ENCODE measurements around the gene CELF4.

The CELF4 gene

GRCh38 chr18:37426586-37426985, 139.0 kb downstream of the CELF4 start:
- TF ChIP-seq CEBPB (IDR thresholded peaks at IDR 0.05) (no peak), TCF12 (IDR thresholded peaks at IDR 0.05; ENCODE audit: low read depth) (no peak), TEAD4 (IDR thresholded peaks at IDR 0.05) (no peak), FOXM1 (IDR thresholded peaks at IDR 0.05; ENCODE audit: borderline replicate concordance, low read depth) (no peak), CREB1 (IDR thresholded peaks at IDR 0.05; ENCODE audit: low read depth) (no peak), RAD21 (IDR thresholded peaks at IDR 0.05; ENCODE audit: low read depth) (no peak), REST (IDR thresholded peaks at IDR 0.05; ENCODE audit: low read depth) (no peak), USF1 (IDR thresholded peaks at IDR 0.05) (no peak), EGR1 (IDR thresholded peaks at IDR 0.05) (no peak), MAX (IDR thresholded peaks at IDR 0.05) (no peak), YY1 (IDR thresholded peaks at IDR 0.05; ENCODE audit: low read depth) (no peak), ZBTB7A (IDR thresholded peaks at IDR 0.05; ENCODE audit: low read depth) (no peak), TAF1 (IDR thresholded peaks at IDR 0.05; ENCODE audit: low read depth) (no peak)

- TF ChIP-seq FOXM1 (IDR thresholded peaks at IDR 0.05; ENCODE audit: borderline replicate concordance, low read depth) (no peak), TAF1 (IDR thresholded peaks at IDR 0.05; ENCODE audit: low read depth) (no peak), CEBPB (IDR thresholded peaks at IDR 0.05) (no peak)
Observed at GRCh38 chr18:37425222-37425621, 140.4 kb downstream of the CELF4 start.

- TF ChIP-seq YY1 (IDR thresholded peaks at IDR 0.05; ENCODE audit: low read depth): no peak
- no peak for TF ChIP-seq ZBTB7A (IDR thresholded peaks at IDR 0.05; ENCODE audit: low read depth)
- no peak for TF ChIP-seq USF1 (IDR thresholded peaks at IDR 0.05)
- no peak for TF ChIP-seq MAX (IDR thresholded peaks at IDR 0.05)
- TF ChIP-seq TCF12 (IDR thresholded peaks at IDR 0.05; ENCODE audit: low read depth): no peak
- no peak for TF ChIP-seq CEBPB (IDR thresholded peaks at IDR 0.05)
- TF ChIP-seq NFIC (IDR thresholded peaks at IDR 0.05): no peak
Observed at GRCh38 chr18:37424507-37424906, 141.1 kb downstream of the CELF4 start.

- TF ChIP-seq NFIC (IDR thresholded peaks at IDR 0.05) (no peak), TAF1 (IDR thresholded peaks at IDR 0.05; ENCODE audit: low read depth) (no peak), ZBTB7A (IDR thresholded peaks at IDR 0.05; ENCODE audit: low read depth) (no peak), TEAD4 (IDR thresholded peaks at IDR 0.05) (no peak), TCF12 (IDR thresholded peaks at IDR 0.05; ENCODE audit: low read depth) (no peak), EP300 (IDR thresholded peaks at IDR 0.05; ENCODE audit: borderline replicate concordance) (no peak), MAX (IDR thresholded peaks at IDR 0.05) (no peak), FOXM1 (IDR thresholded peaks at IDR 0.05; ENCODE audit: borderline replicate concordance, low read depth) (no peak), USF1 (IDR thresholded peaks at IDR 0.05) (no peak), EGR1 (IDR thresholded peaks at IDR 0.05) (no peak), CEBPB (IDR thresholded peaks at IDR 0.05) (no peak), YY1 (IDR thresholded peaks at IDR 0.05; ENCODE audit: low read depth) (no peak), REST (IDR thresholded peaks at IDR 0.05; ENCODE audit: low read depth) (no peak), RAD21 (IDR thresholded peaks at IDR 0.05; ENCODE audit: low read depth) (no peak)
Observed at GRCh38 chr18:37422596-37422995, 143.0 kb downstream of the CELF4 start.

- TF ChIP-seq TAF1 (IDR thresholded peaks at IDR 0.05; ENCODE audit: low read depth): no peak
Observed at GRCh38 chr18:37422116-37422515, 143.5 kb downstream of the CELF4 start.

- no peak for TF ChIP-seq CREB1 (IDR thresholded peaks at IDR 0.05; ENCODE audit: low read depth)
- TF ChIP-seq EP300 (IDR thresholded peaks at IDR 0.05; ENCODE audit: borderline replicate concordance): no peak
- no peak for TF ChIP-seq TCF12 (IDR thresholded peaks at IDR 0.05; ENCODE audit: low read depth)
- TF ChIP-seq EGR1 (IDR thresholded peaks at IDR 0.05): no peak
- TF ChIP-seq YY1 (IDR thresholded peaks at IDR 0.05; ENCODE audit: low read depth): no peak
- TF ChIP-seq RAD21 (IDR thresholded peaks at IDR 0.05; ENCODE audit: low read depth): no peak
- no peak for TF ChIP-seq TAF1 (IDR thresholded peaks at IDR 0.05; ENCODE audit: low read depth)
- TF ChIP-seq REST (IDR thresholded peaks at IDR 0.05; ENCODE audit: low read depth): no peak
- no peak for TF ChIP-seq MAX (IDR thresholded peaks at IDR 0.05)
- no peak for TF ChIP-seq FOXM1 (IDR thresholded peaks at IDR 0.05; ENCODE audit: borderline replicate concordance, low read depth)
- no peak for TF ChIP-seq NFIC (IDR thresholded peaks at IDR 0.05)
- TF ChIP-seq USF1 (IDR thresholded peaks at IDR 0.05): no peak
- no peak for TF ChIP-seq TEAD4 (IDR thresholded peaks at IDR 0.05)
- TF ChIP-seq CEBPB (IDR thresholded peaks at IDR 0.05): no peak
- TF ChIP-seq ZBTB7A (IDR thresholded peaks at IDR 0.05; ENCODE audit: low read depth): no peak
Observed at GRCh38 chr18:37421341-37422077, 144.1 kb downstream of the CELF4 start.

Measured in Ishikawa (cell line).